ENCODE data around the gene PACRG.
A peak's percentile ranks its signal among the peaks of the same experiment; 100 is the strongest.

The PACRG gene

GRCh38 chr6:163344411-163344810 lies 616.6 kb downstream of the PACRG start:
- no peak for DNase-seq

DNA sequence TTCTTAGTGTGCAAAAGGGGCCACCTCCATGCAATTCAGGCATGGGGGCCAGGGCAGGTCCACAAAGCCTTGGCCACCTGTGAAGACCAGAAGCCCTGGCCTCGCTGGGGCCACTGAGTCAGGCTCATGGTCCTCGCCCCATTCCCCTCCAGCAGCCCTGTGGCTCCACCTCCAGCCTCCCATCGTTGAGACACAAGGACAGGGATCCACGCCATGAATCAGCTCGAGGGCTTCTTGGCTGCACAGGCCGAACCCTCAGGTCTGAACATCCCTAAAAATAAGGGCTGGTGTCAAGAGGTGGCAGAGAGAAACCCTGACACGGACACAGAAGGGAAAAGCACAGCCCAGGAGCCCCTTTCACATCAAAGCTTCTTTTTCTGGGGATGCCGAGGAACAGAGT lies 618.2 kb downstream of the PACRG start:
- no peak for DNase-seq

- peak in 46 of 56 donors; percentile 23 to 83 (median 59) for DNase-seq
Observed at GRCh38 chr6:163346497-163346961, 618.8 kb downstream of the PACRG start.

- peak in 5 of 56 donors; percentile 56 to 74 (median 61) for DNase-seq
Observed at GRCh38 chr6:163347021-163347446, 619.3 kb downstream of the PACRG start.

DNA sequence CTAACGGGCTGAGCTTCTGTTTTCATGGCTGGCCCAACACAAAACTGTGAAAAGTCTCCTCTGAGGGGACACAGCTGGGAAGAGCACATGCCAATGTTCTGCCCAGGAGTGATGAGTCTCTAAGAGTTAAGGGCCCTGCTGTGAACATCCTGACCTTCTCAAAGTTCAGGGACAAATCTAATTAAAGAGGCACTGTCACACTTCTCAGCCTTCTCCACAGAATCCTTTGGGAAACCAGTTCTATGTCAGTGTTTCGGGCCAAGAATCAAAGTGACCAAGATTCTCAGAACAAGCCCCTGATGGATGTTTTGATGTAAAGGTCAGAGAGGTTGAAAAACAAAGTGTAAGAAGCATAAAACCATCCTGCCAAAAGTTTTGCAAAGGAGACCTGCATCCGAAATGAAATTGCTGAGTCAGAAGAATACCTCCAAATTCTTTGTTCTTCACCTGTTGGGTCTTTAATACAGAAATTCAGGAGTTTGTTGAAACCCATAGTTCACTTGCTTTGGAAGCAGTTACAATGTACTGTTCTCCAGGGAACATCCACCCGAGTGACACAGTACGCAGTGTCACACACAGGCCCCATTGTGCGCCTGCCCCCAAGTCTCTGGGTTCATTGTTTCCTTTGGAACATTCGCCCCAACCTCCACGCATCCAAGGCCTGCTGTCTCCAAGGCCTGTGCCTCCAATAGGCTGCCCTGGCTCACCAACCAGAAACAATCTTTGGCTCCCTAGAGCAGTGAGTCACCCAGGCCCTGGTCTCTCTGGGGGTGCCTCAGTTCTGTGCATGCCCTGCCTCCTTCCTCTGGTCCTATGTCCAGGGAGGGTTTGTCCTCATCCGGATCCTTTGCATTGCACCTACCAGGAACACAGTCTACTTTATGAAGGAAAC lies 621.3 kb downstream of the PACRG start:
- DNase-seq, result peak in 54 of 56 donors; percentile 37 to 97 (median 88)

GRCh38 chr6:163349696-163350095 lies 621.9 kb downstream of the PACRG start:
- no peak for DNase-seq

GRCh38 chr6:163351013-163351412 lies 623.2 kb downstream of the PACRG start:
- DNase-seq, result no peak

GRCh38 chr6:163352011-163352685 lies 624.4 kb downstream of the PACRG start:
- peak in 27 of 56 donors; percentile 20 to 75 (median 49) for DNase-seq

- DNase-seq, result peak in 1 of 56 donors; percentile 35
Observed at GRCh38 chr6:163352966-163353365, 625.2 kb downstream of the PACRG start.

DNA sequence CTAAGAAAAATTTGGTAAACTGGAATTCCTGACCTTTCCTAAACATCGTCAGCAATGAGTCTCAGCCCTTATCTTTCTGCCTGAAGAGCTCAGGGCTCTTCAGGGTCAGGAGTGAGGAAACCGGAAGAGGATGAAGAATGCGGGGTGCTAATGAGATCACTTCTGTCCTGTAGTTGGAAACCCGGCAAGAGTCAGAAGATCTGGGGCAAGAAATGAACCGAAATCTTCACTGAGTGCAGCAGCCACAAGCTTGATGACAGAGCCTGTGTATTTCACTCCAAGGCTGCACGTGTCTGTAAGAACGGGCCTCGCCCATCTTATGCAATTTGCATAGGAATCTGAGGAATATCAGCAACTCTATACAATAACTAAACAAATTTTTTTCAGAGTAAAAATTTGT lies 626.3 kb downstream of the PACRG start:
- no peak for DNase-seq

DNA sequence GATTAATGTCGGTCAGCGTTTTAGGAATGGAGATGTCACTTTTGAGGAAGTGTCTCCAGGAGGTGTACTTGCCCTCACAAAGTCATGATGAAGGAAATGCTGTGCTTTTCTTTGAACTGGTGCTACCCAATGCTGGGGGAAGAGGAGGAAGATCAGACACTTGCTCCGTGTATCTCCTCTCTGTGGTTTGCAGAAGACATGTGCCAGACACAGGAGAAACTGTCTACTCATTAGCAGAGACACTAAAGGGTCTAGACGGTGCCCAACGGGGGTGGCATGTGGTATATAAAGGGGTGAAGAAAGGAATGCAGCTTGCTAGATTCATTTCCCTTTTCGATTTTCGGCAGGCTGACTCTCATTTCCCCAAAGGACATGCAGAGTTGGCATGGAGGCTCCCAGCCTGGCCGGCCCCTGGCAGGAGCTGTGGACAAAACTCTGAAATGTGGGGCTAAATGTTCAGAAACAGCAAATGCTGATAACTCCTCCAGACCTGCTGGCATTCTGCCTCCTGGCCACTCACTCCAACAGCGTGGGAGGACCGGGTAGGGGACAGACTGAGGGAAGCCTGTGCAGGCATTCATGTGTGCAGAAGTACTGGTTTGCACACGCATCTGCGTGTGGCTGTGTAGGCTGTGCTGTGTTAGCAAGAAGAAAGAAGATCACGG lies 627.1 kb downstream of the PACRG start:
- DNase-seq, result peak in 28 of 56 donors; percentile 35 to 76 (median 46)

DNA sequence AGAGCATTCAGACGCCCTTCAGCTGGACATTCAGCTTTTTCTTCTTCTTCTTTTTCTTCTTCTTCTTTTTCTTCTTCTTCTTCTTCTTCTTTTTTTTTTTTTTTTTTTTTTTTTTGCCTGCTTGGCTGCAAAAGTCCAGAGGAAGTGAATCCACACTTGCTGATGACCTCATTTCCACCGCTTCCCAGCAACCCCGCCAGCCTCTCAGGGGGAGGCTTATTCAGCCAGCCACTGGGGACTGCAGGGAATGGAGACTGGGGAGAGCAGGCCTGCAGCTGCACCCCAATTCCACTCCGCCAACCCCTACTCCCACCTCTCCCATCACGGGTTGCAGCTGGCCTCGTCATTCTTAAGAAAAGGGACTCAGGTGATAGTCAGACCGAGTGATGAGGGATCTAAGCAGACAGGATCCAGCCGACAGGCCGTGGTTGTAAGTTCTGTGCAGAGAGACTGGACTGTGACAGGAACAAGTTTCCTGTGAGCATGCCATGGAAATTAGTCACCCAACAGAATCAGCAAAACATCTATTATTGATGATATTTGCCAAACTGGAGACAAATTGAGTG lies 627.7 kb downstream of the PACRG start:
- DNase-seq, result peak in 43 of 56 donors; percentile 17 to 72 (median 49)

- peak in 53 of 56 donors; percentile 20 to 86 (median 69) for DNase-seq
Observed at GRCh38 chr6:163356324-163356723, 628.5 kb downstream of the PACRG start.

DNA sequence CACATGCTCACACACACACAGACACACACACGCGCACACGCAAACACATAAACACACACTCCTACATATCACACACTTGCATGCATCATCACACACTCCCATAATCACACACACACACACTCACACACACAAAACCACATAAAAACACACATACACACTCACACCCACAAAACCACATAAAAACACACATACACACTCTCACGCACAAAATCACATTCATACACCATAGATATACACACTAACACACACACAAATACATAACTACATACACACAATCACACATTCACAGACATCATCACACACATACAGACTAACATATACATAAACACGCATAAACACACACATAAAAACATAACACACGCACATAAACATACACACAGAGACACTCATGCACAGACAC lies 629.0 kb downstream of the PACRG start:
- DNase-seq, result no peak

DNA sequence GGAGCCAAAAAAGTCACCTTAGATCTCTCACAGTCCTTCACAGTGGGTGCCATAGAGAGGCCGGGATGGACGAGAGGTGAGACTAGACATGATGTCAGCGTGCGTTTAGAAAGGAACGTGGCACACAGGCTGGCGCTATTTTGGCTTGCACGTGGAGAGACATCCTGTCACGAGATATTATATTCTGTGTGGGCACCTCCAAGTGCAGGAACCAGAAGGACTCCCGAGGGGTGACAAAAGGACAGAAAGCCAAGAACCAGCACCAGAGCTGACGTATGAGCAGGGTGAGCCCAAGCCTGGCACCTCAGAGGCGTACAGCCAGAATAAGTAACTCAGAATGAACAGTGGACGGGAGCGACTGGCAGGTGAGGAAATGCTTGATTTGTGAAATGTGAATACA lies 636.9 kb downstream of the PACRG start:
- no peak for DNase-seq
